ENCODE measurements around the gene PCGF1. TPM values are rescaled to one million over a fixed set of nuclear protein-coding genes. Genes with fewer than 3 reads are reported as not detected.

Gene PCGF1
- total and polyA plus RNA-seq, 2 of the 13 experiments (the other 11 are each of a cell fraction or from before 2014, with no cell fraction given) = 20.4 to 22.6 TPM

GRCh38 chr2:74525717-74526648 lies 18.5 kb upstream of the PCGF1 start, which contains the start of gene DQX1 (continued):
- 0 out of 2 replicates have a peak, but pooled peaks have one; percentile 42 for TF ChIP-seq TIGD3 (CRISPR knock-in tag; IDR thresholded peaks at IDR 0.05; ENCODE audit: borderline replicate concordance)
- no peak for TF ChIP-seq ZNF746 (CRISPR knock-in tag; IDR thresholded peaks at IDR 0.05)
- no peak; the same call in 1 of the 2 replicates for TF ChIP-seq CBX5 (CRISPR knock-in tag; IDR thresholded peaks at IDR 0.05; ENCODE audit: borderline replicate concordance)
- 0 out of 2 replicates have a peak, but pooled peaks have one; percentile 11 for TF ChIP-seq MYPOP (CRISPR knock-in tag; IDR thresholded peaks at IDR 0.05)
- TF ChIP-seq SOX5 (CRISPR knock-in tag; IDR thresholded peaks at IDR 0.05; ENCODE audit: borderline replicate concordance) = peak; percentile 67
- peak; percentile 62 for TF ChIP-seq NFYC (CRISPR knock-in tag; IDR thresholded peaks at IDR 0.05)
- no peak for TF ChIP-seq ETS1 (CRISPR knock-in tag; IDR thresholded peaks at IDR 0.05)
- peak; percentile 82 for TF ChIP-seq DMAP1 (CRISPR knock-in tag; IDR thresholded peaks at IDR 0.05)
- TF ChIP-seq NCOA2 (CRISPR knock-in tag; IDR thresholded peaks at IDR 0.05) = 0 out of 2 replicates have a peak, but pooled peaks have one; percentile 40
- TF ChIP-seq, protein P1, sequence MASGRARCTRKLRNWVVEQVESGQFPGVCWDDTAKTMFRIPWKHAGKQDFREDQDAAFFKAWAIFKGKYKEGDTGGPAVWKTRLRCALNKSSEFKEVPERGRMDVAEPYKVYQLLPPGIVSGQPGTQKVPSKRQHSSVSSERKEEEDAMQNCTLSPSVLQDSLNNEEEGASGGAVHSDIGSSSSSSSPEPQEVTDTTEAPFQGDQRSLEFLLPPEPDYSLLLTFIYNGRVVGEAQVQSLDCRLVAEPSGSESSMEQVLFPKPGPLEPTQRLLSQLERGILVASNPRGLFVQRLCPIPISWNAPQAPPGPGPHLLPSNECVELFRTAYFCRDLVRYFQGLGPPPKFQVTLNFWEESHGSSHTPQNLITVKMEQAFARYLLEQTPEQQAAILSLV (CRISPR knock-in tag; IDR thresholded peaks at IDR 0.05; ENCODE audit: borderline replicate concordance) = peak; percentile 46
- TF ChIP-seq, protein P2, sequence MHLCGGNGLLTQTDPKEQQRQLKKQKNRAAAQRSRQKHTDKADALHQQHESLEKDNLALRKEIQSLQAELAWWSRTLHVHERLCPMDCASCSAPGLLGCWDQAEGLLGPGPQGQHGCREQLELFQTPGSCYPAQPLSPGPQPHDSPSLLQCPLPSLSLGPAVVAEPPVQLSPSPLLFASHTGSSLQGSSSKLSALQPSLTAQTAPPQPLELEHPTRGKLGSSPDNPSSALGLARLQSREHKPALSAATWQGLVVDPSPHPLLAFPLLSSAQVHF (CRISPR knock-in tag; IDR thresholded peaks at IDR 0.05) = no peak
- TF ChIP-seq ZNF580 (CRISPR knock-in tag; IDR thresholded peaks at IDR 0.05; ENCODE audit: borderline replicate concordance, low read depth) = no peak; the same call in 1 of the 2 replicates
- TF ChIP-seq RBM39 (IDR thresholded peaks at IDR 0.05; ENCODE audit: low read depth, low read length, poor library complexity, severe bottlenecking) = no peak
- TF ChIP-seq RFXAP (CRISPR knock-in tag; IDR thresholded peaks at IDR 0.05; ENCODE audit: borderline replicate concordance) = no peak; the same call in 1 of the 2 replicates
- TF ChIP-seq MBNL3 (CRISPR knock-in tag; conservative IDR thresholded peaks at IDR 0.05) = no peak
- TF ChIP-seq HIVEP1 (CRISPR knock-in tag; IDR thresholded peaks at IDR 0.05) = no peak
- peak; percentile 96 for TF ChIP-seq ZNF143 (CRISPR knock-in tag; IDR thresholded peaks at IDR 0.05)
- TF ChIP-seq GATA4 (IDR thresholded peaks at IDR 0.05; ENCODE audit: borderline replicate concordance, low read depth) = no peak; the same call in 1 of the 2 replicates
- no peak for TF ChIP-seq ZNF326 (CRISPR knock-in tag; IDR thresholded peaks at IDR 0.05; ENCODE audit: borderline replicate concordance)
- TF ChIP-seq EP300 (IDR thresholded peaks at IDR 0.05; ENCODE audit: low read depth in 2 of 2, low read length in 2 of 2) = peak; percentile 25 to 73; a peak in 2 of 4 replicates
- TF ChIP-seq EP300 (CRISPR knock-in tag; IDR thresholded peaks at IDR 0.05; ENCODE audit: borderline replicate concordance) = 0 out of 2 replicates have a peak, but pooled peaks have one; percentile 22
- no peak for TF ChIP-seq SAFB2 (CRISPR knock-in tag; IDR thresholded peaks at IDR 0.05; ENCODE audit: borderline replicate concordance, low read depth)
- TF ChIP-seq ZC3H13 (CRISPR knock-in tag; IDR thresholded peaks at IDR 0.05) = no peak
